DMS 273 treated with DMSO at 0.1 percent for 48 hours (cell line): ENCODE data around the gene LYST.
A peak's percentile ranks its signal among the peaks of the same experiment; 100 is the strongest.
"Not testable (repeated sequence)": the region's sequence is repeated elsewhere in the genome, so short reads cannot be mapped to it uniquely, and the experiment has no call there.

Source experiments
- DNase-seq: peaks from one replicate; lab custom pipeline; 2025; lab: John Stamatoyannopoulos, UW

The LYST gene

GRCh38 chr1:235766794-235767285 lies 99.9 kb downstream of the LYST start:
- no peak for DNase-seq

- no peak for DNase-seq
Observed at GRCh38 chr1:235763962-235764361, 102.7 kb downstream of the LYST start.

- peak; percentile 80 for DNase-seq
Observed at GRCh38 chr1:235759336-235759735, 107.4 kb downstream of the LYST start.

- DNase-seq, result peak; percentile 53
Observed at GRCh38 chr1:235758931-235759330, 107.8 kb downstream of the LYST start.

- no peak for DNase-seq
Observed at GRCh38 chr1:235757587-235758096, 109.1 kb downstream of the LYST start.

- not testable (repeated sequence) for DNase-seq
Observed at GRCh38 chr1:235754186-235754585, 112.5 kb downstream of the LYST start.

- no peak for DNase-seq
Observed at GRCh38 chr1:235749755-235750300, 116.9 kb downstream of the LYST start.

GRCh38 chr1:235748747-235749146 lies 118.0 kb downstream of the LYST start:
- no peak for DNase-seq

- no peak for DNase-seq
Observed at GRCh38 chr1:235746245-235746644, 120.5 kb downstream of the LYST start.

- no peak for DNase-seq
Observed at GRCh38 chr1:235745503-235746136, 121.1 kb downstream of the LYST start.

GRCh38 chr1:235742914-235743599 lies 123.6 kb downstream of the LYST start:
- DNase-seq, result no peak

GRCh38 chr1:235741294-235741693 lies 125.4 kb downstream of the LYST start:
- DNase-seq, result no peak

GRCh38 chr1:235739631-235740030 lies 127.1 kb downstream of the LYST start:
- DNase-seq, result no peak

- DNase-seq, result no peak
Observed at GRCh38 chr1:235739124-235739523, 127.6 kb downstream of the LYST start.

GRCh38 chr1:235737751-235738150 lies 129.0 kb downstream of the LYST start:
- DNase-seq, result no peak

GRCh38 chr1:235736263-235736662 lies 130.4 kb downstream of the LYST start:
- DNase-seq, result no peak

- DNase-seq, result no peak
Observed at GRCh38 chr1:235735621-235736020, 131.1 kb downstream of the LYST start.

- no peak for DNase-seq
Observed at GRCh38 chr1:235734335-235734734, 132.4 kb downstream of the LYST start.

GRCh38 chr1:235730007-235730406 lies 136.7 kb downstream of the LYST start:
- DNase-seq, result no peak

GRCh38 chr1:235726557-235726956 lies 140.1 kb downstream of the LYST start:
- DNase-seq, result no peak

GRCh38 chr1:235725434-235725833 lies 141.3 kb downstream of the LYST start:
- no peak for DNase-seq

GRCh38 chr1:235724730-235725129 lies 142.0 kb downstream of the LYST start:
- no peak for DNase-seq

- DNase-seq, result no peak
Observed at GRCh38 chr1:235722858-235723257, 143.8 kb downstream of the LYST start.
